Tibial nerve (tissue), 4 donors: ENCODE results near the gene GBF1.

Experiments
- CTCF ChIP-seq, 5 experiments: fragments of 200-600 bp in 3 of 5; fragments of 450-650 bp in 2 of 5; sonication (generic) in 3 of 5; IDR thresholded peaks; one replicate each; pipeline ENCODE4 v1.5.1; 2016 to 2019; ENCODE audit warnings: antibody characterized with exemption in 5 of 5, mild to moderate bottlenecking in 3 of 5, moderate library complexity in 2 of 5
- EP300 ChIP-seq, 2 donors: sonication (generic); formaldehyde crosslinking; IDR thresholded peaks; one replicate each; pipeline ENCODE4 v1.6.1; 2017; ENCODE audit warnings: antibody characterized with exemption in 2 of 2, mild to moderate bottlenecking in 1 of 2
- POLR2A ChIP-seq, 2 donors: fragments of 450-650 bp; IDR thresholded peaks; one replicate each; pipeline ENCODE4 v1.6.1; 2017; ENCODE audit warnings: antibody characterized with exemption in 2 of 2, mild to moderate bottlenecking in 2 of 2, moderate library complexity in 2 of 2

- TF ChIP-seq EP300 (IDR thresholded peaks at IDR 0.05) (no peak), POLR2A (IDR thresholded peaks at IDR 0.05) (no peak), CTCF (IDR thresholded peaks at IDR 0.05) (peak in 3 of 5 experiments; percentile 9 to 30 (median 23))
These were observed 14.4 kb upstream of the GBF1 start for GRCh38 chr10:102230861-102231356.
